RPMI8226 (cell line): ENCODE measurements around the gene MIPOL1.
"Not testable (repeated sequence)": the region's sequence is repeated elsewhere in the genome, so short reads cannot be mapped to it uniquely, and the experiment has no call there.

Experiments used
- DNase-seq: peaks from one replicate; pipeline ENCODE4 v3.0.0-alpha.2; 2015

Gene MIPOL1

DNA sequence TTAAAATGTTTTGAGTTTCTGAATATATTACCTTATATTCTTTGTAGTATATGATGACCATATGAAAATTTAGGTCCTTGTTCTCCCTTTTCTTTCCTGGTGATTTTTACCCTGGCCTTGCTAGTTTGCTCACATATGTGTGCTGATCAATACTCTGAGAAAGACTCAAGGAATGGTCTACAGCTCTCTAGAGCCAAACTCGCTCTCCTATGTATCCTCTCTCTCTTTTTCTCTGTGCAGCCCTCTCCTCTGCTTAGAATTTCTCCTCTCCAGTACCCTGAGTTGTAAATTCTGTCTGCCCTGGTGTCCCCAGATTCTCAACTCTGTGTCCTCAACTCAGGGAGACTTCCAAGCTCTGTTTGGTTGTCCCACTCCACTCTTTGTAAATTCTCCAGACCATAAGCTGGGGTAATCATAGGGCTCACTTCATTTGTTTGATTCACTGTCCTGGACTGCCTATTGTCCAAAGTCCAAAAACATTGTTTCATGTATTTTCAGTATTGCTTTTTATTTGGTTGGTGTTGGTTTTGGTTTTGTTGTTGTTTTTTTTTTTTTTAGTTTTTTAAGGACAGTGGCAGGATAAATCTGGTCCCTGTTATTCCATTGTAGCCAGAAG, 356.3 kb downstream of the MIPOL1 start:
- no peak for DNase-seq

DNA sequence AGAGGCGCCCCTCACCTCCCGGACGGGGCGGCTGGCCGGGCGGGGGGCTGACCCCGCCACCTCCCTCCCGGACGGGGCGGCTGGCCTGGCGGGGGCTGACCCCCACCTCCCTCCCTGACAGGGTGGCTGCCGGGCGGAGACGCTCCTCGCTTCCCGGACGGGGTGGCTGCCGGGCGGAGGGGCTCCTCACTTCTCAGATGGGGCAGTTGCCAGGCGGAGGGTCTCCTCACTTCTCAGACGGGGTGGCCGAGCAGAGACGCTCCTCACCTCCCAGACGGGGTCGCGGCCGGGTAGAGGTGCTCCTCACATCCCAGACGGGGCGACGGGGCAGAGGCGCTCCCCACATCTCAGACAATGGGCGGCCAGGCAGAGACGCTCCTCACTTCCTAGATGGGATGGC, 357.9 kb downstream of the MIPOL1 start:
- DNase-seq, result not testable (repeated sequence)

DNA sequence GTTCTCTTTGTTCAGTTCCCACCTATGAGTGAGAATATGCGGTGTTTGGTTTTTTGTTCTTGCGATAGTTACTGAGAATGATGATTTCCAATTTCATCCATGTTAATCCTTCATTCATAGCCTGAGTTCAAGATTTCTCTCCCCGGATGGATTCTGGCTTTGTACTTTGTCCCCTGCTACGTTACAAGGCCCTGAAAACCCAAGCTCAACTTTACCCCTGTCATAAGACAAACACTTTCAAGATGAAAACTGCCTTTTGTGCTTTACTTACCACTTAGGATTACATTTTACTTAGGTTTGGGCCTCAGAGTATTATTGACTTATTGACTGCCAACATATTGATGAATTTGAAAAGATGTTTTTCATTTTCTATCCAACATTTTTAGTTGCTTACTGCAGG, 361.0 kb downstream of the MIPOL1 start:
- no peak for DNase-seq

DNA sequence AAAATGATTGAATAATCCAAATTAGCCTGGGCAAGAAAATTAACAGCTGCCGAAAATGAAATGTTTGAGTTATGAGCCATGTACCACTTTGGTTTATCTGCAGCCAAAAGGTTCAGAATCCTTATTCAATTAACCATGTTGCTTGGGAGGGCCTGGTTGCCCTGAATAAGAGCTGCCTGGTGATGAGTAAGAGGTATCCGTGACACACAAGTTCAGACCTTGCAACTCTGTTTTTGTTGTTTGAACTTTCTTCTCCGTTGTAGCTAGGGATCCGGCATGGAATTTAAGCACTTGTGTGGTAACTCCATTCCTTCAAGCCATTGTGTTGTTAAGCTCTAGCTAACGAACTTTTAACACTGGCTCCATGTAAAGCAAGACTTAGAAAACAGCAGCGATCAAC, 361.6 kb downstream of the MIPOL1 start:
- no peak for DNase-seq

DNA sequence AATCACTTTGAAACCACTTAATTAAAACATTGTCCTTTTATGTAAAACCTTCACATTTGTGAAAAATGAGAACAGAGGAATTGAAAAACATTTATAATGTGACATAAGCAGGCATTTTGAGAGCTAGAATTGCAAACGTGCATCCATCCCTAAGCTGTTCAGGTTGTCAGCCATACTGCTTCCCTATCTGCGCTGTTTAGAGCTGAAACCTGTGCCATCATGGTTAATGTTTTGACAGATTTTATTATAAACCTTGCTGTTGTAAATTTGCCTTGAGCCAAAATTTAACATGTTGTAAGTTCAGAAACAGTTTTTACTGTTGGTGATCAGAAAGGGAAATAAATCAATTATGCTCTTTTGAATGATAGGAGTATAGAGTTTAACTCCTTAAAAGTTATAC, 365.5 kb downstream of the MIPOL1 start:
- no peak for DNase-seq

DNA sequence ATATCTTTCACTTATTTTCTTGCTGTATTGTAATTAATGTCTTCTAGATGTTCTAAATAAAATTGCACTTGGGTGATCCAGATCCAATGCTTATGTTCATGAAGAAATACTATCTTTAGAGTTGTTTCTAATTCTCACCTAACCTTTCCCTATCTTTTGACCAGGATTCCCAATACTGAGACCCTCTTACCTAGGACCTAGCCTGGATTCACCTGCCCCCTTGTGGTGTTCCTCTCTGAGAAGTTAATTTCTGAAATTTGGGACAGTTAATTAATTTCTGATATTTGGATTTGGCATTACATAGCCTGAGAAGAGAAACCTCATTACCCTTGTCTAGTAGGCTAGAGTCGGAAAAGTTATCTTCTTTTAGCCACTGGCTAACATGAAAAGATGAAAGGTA, 367.8 kb downstream of the MIPOL1 start:
- no peak for DNase-seq

DNA sequence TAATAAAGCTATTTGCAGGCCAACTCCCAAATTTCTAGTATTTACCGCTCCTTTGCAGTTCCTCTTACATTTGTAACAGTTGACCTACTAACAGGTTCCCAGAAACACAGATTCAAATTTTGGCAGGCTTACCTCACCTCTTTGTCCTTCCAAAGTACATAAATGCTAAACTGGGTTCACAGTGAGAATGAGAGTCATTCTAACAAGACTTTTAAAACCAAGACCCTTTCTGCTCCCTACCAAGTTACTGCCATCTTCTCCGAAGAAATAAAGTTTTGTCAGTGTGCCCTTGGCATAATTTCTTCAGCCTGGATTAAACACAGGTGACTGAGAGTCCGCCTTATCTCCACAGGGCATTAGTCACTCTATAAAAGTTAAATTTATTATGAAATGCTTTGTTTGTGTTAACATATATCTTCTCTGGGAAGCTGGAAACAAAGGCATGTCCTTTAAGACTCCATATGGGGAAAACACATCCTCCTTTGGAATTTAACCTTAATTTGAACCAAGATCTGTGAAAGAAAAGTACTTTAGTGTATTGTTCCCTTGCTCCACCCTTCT, 369.2 kb downstream of the MIPOL1 start:
- no peak for DNase-seq

DNA sequence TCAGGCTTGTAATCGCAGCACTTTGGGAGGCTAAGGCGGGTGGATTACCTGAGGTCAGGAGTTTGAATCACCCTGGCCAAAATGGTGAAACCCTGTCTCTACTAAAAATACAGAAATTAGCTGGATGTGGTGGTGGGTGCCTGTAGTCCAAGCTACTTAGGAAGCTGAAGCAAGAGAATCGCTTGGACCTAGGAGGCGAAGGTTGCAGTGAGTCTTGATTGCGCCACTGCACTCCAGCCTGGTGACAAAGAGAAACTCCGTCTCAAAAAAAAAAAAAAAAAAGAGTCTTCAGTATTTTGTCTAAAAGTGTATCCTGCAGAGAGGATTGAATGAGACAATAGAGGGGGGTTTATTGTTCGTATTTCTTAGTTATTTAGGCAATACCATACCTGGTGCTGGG, 372.0 kb downstream of the MIPOL1 start:
- DNase-seq, result no peak

DNA sequence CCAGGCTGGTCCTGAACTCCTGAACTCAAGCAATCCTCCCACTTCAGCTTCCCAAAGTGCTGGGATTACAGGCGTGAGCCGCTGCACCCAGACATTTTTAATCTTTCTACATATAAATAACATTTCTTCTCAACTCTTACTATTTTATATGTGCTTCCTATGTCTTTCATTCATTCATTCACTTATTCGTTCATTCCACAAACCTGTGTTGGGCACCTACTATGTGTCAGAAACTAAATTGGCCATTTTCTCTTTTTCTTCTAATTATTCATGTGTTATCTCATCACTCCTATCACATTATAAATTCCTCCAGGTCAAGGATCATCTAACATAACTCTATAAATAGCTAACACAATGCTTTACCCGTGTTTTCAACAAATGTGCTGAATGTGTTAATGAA, 373.7 kb downstream of the MIPOL1 start:
- no peak for DNase-seq

DNA sequence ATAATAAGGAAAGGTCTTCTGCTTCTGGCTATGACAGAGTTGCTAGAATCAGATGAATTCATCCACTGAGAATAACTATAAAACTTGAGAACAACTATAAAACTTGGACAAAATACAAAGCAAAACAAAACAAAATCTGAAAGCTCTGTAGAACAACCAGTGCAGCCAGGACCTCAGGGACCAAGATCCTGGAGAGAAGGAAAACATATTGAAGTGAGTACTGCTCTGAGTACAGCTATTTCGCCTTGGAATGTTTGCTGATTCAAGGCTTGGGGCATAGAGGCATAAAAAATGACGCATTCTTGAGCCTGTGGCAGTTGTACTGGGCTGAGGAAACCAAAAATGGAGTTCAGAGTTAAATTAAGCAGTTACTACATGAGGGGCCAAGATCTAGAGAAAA, 375.6 kb downstream of the MIPOL1 start:
- no peak for DNase-seq

DNA sequence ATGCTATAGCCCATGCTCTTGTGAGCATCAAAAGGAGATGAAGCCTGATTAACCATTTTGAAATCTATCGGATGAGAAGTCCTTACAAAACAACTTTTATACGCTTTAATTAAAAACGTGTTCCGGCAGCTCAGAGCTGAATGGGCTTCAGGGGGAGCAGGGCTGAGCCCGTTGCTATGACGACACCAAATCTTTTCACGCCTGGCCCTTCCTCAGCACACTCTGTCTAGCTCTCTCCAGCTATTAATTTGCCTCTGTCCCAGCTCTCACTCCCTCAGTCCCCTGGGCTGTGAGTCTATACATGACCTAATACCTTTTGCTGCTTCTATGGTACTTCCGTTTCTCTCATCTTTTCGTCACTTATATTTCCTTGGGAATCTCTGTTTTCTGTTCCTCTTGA, 381.5 kb downstream of the MIPOL1 start:
- DNase-seq, result no peak

DNA sequence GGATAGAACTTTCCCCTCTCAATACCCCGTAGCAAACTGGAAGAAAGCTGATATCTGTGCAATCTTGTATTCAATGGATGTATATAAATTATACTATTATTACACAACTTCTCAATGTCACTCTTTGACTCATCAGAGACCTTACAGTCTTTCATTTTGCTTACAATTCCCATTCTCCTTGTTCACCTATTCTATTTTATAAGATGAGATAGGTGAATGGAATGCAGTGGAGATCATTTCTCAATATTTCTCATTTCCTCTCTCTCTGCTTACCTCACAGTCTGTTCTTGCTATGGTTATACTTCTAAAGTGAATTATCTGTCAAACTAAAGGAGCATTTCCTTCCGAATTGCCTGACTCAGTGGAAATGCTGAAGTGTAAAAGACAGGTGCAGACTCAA, 382.4 kb downstream of the MIPOL1 start:
- DNase-seq, result no peak

DNA sequence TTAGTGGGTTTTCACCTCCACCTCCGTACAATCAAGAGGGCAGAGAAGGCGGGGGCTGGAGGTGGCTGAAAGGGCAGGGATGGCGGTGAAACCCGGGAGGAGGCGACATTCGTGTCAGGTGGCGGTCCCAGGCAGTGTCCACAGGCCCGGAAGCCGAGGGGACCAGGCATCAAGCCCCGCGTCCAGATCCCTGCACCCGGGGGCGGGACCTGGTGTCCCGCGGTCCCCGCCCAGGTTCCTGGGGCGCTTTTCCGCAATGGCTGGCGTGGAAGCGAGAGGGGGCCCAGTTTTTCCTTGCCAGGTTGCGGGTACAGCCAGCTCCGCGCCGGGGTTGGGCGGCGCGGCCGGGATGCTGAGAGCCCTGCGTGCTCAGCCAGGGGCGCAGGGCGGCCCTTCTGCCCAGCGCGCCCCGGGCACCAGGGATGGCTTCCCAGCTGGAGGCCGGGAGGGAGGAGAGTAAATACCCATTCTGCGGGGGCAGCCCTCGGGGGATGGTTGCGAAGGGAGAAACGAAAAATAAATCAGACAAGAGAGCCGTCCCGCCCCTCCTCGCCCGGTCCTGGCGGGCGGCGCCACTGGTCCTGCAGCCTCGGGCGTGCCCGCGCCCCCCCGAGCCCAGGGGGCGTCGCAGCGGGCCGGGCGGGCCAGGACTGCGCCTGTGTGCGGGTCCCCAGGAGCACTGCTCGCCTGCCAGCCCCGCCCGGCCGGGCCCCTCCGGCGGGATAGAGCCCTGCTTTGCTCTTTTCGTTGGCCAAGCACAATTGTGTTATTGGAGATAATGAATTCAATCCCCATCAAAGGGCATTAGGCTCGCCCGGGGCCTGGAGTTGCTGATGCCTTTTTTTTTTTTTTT, 385.8 kb downstream of the MIPOL1 start:
- no peak for DNase-seq

DNA sequence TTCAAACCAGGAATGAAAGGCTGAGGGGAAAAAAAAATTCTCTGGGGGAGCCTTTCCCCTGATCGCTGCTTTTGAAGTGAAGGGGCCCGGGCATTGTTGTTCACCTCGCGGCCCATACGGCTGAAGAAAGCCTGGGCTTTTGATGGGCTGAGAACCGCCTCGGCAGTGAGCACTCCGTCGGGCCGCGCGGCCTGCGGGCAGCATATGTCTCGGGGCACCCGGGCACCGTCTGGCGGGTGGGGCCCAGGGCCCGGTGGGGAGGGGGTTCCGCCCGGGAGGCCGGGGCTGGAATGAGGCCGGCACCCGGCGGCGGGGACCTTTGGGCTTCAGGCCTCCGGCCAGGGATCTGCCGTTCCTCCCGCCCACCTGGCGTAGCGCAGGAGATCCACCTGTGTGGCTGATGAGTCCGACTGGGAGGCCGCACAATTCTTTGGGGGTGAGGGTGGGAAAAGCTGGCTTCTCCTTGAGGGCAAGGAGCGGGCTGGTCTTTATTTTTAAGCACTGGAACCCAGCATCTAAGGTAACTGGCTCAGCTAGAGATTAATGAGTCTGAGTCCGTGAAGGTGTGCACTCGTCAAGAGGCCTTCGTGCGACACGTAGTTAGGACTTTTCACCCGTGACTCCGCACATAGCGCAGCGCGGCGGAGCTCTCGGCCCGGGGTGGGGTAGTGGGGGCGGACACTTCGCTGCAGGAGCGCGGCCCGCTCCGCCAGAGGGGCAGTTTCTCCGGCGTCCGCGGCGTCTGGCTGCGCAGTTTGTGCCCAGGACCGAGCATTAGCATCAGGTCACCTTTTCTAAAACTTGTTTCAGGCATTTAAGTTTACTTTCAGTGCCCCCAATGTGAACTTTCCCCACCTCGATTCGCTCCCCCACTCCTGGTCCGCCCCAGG, 386.7 kb downstream of the MIPOL1 start:
- DNase-seq, result no peak

DNA sequence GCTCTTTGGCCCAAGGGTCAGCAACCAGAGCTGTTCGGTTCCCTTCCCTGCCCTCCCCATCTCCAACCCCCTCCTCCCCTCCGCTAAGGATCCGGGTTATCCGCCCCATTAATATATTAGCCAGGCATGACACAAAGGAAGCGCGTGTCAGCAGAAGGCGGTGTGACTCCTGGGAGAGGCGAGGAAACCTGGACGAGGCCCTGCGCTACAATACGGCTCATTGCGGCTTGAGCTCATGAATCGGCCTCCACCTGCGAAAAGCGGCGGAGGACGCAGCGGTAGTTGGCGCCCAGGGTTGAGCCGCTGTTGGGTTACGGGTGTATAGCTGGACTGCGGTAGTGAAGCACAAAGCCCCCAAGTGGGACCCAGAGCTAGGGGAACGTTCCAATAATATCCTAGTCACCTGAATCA, 387.4 kb downstream of the MIPOL1 start:
- DNase-seq, result no peak

DNA sequence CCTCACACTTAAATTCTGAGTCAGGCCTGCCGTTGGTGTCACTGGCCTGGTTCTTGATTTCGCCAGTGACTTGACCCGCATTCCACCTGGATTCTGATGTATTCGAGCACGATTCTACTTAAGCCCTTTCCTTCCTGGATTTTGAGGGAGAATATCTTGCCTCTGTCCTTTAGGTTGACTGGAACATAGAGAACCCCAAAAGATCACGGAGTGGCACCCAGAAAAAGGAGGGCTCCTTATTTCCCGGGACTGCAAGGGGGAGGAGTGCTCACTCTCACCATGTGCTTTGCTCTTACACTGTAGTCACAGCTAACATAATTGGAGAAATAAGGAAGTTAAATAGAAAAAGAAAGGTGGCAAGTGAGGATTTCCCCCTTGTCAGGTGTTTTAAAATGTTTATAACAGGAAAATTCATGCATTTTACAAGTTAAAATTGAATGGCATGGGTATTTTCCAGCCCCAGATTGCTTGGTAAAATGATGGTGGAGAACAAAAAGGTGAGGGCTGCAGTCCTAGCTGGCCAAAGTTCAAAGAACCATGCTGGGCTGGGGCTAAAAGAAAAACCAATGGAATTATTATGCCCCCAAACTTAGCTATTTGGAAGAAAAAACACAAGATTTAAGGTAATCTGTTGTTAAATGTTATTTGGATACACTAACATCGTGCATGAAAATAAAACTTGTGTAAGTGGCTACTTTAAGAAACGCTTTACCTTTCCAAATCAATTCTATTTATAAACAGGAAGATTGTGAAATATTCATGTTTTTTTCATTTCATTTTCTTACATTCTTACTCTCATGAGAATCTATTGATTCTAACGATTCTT, 388.4 kb downstream of the MIPOL1 start:
- no peak for DNase-seq

DNA sequence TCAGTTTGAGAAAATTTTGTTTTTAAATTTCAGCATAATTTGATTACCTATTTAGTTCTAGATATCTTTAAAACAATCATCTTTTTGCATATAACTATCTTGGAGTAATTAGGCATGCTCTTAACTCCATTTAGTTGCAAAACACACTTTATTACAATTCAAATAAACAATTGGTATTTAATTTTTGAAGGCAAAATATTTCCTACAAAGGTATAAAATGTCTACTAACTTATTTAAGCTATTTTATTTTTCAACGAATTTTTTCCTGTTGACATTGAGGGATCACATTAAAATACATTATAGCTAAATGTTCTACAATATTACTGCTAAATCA, 389.0 kb downstream of the MIPOL1 start:
- no peak for DNase-seq

DNA sequence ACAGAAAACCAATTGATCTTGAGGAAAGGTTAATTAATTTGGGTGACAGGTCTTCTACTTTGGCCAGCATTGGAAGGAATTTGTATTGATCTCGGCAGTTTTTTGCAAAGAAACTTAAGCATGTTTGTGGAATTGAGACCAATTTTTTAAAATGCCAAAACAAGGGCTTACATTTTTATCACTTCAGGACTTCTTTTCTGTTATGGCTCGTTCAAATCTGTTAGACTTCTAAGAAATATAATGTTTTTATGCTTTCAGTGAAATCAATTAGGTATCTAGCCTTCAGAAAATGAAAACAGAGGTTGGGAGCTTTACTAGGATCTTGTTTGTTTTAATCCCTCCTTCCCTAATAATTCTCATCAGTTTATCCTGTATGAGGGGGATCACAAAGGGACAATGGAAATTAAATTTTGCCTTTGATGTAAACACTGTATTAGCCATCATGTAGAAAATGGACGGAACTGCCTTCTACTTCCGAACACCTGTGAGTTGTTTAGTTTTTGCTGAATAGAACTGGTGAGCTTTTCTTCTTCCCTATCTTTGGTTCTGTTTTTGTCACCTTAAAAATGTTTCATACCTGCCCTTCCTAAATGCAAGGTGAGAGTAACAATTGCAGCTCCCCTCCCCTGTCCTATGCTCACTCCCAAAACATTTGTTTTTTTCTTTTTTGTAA, 389.5 kb downstream of the MIPOL1 start:
- no peak for DNase-seq

DNA sequence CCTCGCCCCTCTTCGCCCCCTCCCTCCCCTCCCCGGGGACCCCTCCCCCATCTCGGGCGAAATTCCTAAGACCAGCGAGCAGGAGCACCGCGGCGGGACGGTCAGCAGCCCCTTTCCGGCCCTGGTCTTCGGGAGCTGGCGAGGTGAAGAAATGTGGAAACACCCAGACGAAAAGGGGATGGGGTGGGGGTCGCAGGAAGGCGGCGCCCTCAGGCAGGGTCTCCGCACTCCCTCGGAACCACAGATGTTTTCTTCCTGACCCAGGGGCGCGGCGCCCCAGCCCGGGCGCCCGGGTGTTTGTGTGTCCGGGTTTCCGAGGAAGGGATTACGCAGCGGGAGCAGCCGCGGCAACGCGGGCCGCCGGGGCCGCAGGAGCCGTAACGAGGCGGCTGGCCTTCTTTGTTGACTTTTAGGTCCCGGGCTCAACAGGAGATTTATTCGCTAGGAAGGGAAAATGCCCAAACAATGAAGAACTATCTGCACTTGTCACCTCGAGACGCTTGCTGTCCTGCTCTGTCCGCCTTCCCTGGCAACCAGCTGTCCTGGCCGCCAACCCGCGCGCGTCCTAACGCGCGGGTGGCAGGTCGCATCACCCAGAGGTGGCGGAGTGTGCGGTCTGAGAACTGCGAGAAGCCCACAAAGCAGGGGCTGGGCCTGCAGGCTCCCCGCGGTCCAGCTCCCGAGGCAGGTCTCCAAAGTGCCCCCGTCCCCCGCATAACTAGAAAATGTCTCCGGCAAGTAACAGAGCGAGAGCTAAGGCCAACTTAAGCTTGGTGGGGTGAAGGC, 390.3 kb downstream of the MIPOL1 start:
- no peak for DNase-seq

DNA sequence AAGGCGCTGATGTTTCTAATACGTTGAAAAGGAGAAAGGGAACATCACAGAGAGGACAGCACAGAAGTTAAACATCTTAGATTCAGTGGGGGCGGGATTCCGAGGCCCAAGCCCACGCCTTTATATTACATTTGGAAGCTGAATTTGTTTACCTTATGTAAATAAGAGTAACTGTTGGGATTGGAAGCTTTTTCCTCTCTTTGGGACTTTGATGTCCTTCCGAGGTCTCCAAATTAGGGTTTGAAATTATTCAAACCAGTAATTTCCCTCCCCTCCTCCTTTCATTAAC, 390.9 kb downstream of the MIPOL1 start:
- no peak for DNase-seq

DNA sequence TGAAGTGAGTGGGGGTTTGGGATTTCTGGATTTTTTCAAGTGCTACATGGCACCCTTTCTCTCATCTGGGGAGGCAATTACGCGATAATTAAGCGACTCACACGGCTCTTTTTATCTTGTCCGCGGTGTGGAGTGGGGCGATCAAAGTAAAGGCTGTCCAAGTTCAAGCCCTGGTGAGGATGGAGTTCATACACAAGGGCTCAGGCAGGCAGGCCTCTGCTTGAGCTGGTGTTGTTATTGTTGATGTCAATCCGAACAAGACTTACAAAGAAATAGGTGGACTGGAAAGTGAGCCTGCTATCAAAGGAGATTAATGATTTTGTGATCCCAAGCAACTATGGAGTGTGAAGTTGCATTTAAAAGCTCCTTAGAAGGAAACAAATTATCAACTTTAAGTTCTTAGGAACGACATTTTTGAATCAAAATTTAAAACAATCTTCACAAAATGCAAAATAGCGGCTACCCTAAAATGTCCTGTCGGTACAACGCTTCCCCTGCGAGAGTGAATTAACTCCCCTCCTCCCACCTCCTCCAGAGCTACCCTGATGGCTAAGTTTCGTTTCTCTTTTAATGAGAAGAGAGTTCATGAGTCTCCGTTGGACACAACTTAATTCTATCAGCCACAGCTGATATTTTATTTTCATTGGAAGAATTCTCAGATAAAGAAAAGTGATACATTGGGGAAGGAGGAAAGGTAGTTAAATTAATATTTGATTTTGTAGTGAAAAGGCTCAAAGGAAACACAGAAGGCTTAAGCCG, 391.4 kb downstream of the MIPOL1 start:
- no peak for DNase-seq
